T-helper 2 cell (primary cell): Measurements from ENCODE around the gene TKTL1.

Experiments used
- DNase-seq, 5 experiments: peaks; one replicate each; pipeline versions ENCODE4 v3.0.0 to v3.0.0-alpha.2; 2012 to 2022

TKTL1 gene

GRCh38 chrX:154348646-154349358 lies 53.2 kb downstream of the TKTL1 start:
- no peak for DNase-seq

GRCh38 chrX:154349359-154349935 lies 53.9 kb downstream of the TKTL1 start:
- DNase-seq: no peak

- DNase-seq: no peak
Observed at GRCh38 chrX:154349979-154350378, 54.4 kb downstream of the TKTL1 start.

- no peak for DNase-seq
Observed at GRCh38 chrX:154350429-154351182, 55.0 kb downstream of the TKTL1 start.

GRCh38 chrX:154351183-154352011 lies 55.8 kb downstream of the TKTL1 start:
- peak in 3 of 5 experiments; percentile 43 to 84 (median 81) for DNase-seq

- peak in 1 of 5 experiments; percentile 27 for DNase-seq
Observed at GRCh38 chrX:154352012-154352401, 56.4 kb downstream of the TKTL1 start.

- no peak for DNase-seq
Observed at GRCh38 chrX:154352466-154352865, 56.9 kb downstream of the TKTL1 start.

- DNase-seq: no peak
Observed at GRCh38 chrX:154353172-154353843, 57.7 kb downstream of the TKTL1 start.

- DNase-seq: no peak
Observed at GRCh38 chrX:154354013-154354412, 58.4 kb downstream of the TKTL1 start.

- DNase-seq: no peak
Observed at GRCh38 chrX:154354516-154354915, 58.9 kb downstream of the TKTL1 start.

- DNase-seq: no peak
Observed at GRCh38 chrX:154355094-154355775, 59.6 kb downstream of the TKTL1 start.

- DNase-seq: no peak
Observed at GRCh38 chrX:154355776-154356140, 60.2 kb downstream of the TKTL1 start.

- no peak for DNase-seq
Observed at GRCh38 chrX:154356596-154356995, 61.0 kb downstream of the TKTL1 start.

GRCh38 chrX:154357205-154357604 lies 61.6 kb downstream of the TKTL1 start:
- no peak for DNase-seq

GRCh38 chrX:154358011-154358410 lies 62.4 kb downstream of the TKTL1 start:
- no peak for DNase-seq

- DNase-seq: no peak
Observed at GRCh38 chrX:154358829-154359228, 63.2 kb downstream of the TKTL1 start.

- no peak for DNase-seq
Observed at GRCh38 chrX:154359362-154360154, 64.0 kb downstream of the TKTL1 start.

GRCh38 chrX:154360155-154360713 lies 64.6 kb downstream of the TKTL1 start:
- no peak for DNase-seq

- no peak for DNase-seq
Observed at GRCh38 chrX:154362085-154362742, 66.6 kb downstream of the TKTL1 start.
